VCaP (cell line): Measurements from ENCODE around the gene SPINDOC.

Experiments
- H3K27ac ChIP-seq: fragments of 450-650 bp; 2 replicates; pipeline ENCODE4 v1.5.1; 2017
- CTCF ChIP-seq: fragments of 450-650 bp; conservative IDR thresholded peaks from 2 replicates; pipeline ENCODE4 v1.5.1; 2017; ENCODE audit warnings: mild to moderate bottlenecking, moderate library complexity

SPINDOC gene

DNA sequence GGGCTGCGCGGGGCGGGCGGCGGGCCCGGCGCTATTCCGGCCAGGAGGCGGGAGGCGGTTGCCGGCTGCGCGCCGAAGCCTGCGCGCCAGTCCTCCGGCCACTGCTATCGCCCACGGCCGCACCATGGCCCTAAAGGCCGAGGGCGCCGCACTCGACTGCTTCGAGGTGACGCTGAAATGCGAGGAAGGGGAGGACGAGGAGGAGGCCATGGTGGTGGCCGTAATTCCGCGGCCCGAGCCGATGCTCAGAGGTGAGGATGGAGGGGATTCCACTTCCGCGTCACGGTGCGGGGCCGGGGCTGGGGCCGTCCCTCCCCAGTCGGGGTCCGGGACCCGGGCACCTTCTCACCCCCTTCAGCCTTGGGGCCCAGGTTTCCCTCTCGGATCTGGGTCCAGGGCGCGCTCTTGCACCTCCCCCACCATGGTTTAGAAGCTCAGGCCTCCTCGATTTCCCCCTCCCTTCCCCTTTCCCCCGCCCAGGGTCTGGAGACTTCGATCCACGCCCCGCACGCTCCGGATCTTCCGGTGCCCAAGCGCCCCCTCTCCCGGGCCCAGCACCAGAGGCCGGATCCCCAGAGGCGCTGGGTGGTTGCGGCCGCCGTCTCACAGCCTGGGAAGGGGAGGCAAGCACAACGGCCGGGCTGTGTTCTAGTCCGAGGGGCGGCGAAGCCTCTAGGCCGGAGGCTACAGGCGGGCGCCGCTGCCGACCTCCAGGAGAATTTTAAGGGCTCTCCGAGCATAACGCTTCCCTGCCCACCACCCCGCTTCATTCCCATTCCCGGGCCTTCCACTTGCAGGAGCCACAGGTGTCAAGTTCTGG is 517 bp downstream of the SPINDOC start:
- peak; percentile 17; the same call in 1 of the 2 replicates for TF ChIP-seq CTCF
- peak overlapping the region; percentile 93 for H3K27ac ChIP-seq

DNA sequence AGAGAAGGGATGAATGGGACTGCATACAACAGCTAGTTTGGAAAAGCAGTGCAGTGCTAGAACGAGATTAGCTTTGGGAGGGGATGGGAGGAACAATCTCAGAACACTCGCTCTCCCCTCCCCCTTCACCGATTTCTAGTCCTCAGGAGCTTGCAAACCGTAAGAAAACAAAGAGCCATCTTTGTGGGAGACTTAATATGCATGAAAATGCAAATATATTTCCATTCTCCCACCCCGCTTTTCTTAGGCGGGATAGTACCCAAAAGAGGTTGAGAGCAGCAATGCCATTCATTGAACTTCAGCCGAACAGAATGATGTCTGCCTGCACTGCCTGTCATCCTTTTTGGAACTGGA is 1.1 kb downstream of the SPINDOC start:
- H3K27ac ChIP-seq: peak overlapping the region; percentile 93
- TF ChIP-seq CTCF: no peak

GRCh38 chr11:63816166-63816565 is 2.9 kb downstream of the SPINDOC start:
- no peak for TF ChIP-seq CTCF
- peak overlapping the region; percentile 93; the same call in 1 of the 2 replicates for H3K27ac ChIP-seq

DNA sequence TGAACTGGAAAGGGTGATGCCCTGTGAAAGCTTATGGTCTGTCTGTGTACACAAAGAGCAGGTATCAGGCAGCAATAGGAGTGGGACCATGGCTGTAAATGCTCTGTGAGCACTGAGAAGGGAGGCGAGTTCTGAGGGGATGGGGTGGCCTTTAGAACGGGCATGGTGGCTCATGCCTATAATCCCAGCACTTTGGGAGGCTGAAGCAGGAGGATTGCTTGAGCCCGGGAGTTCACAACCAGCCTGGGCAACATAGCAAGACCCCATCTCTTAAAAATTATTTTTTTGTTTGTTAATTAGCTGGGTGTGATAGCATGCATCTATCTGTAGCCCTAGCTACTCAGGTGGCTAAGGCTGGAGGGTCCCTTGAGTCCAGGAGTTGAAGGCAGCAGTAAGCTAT is 3.5 kb downstream of the SPINDOC start:
- no peak for TF ChIP-seq CTCF
- no peak overlapping the region; the same call in 1 of the 2 replicates for H3K27ac ChIP-seq

GRCh38 chr11:63817758-63818498 is 4.7 kb downstream of the SPINDOC start:
- H3K27ac ChIP-seq: no peak overlapping the region; the same call in 1 of the 2 replicates
- TF ChIP-seq CTCF: no peak

DNA sequence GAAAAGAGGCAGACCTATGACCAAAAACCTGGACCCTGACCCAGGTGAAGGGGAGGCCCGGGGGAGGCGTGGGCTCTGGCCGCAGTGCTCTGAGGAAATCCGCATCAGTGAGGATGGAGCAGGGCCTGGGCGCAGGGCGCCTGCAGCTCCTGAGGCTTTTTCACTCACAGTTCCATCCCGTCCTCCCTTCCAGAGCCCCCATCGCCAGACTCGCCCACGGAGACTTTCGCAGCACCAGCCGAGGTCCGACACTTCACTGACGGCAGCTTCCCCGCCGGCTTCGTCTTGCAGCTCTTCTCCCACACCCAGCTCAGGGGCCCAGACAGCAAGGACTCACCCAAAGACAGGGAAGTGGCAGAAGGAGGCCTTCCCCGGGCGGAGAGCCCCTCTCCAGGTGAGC is 5.4 kb downstream of the SPINDOC start:
- no peak overlapping the region; the same call in 1 of the 2 replicates for H3K27ac ChIP-seq
- no peak for TF ChIP-seq CTCF

GRCh38 chr11:63821411-63821810 is 8.2 kb downstream of the SPINDOC start:
- no peak overlapping the region for H3K27ac ChIP-seq

More at GRCh38 chr11:63821411-63821810, 8.2 kb downstream of the SPINDOC start:
- TF ChIP-seq CTCF: no peak
